Stimulated activated effector memory CD8-positive, alpha-beta T cell treated with anti-CD3 and anti-CD28 coated beads, Interleukin-12 subunit alpha, Interleukin-12 subunit beta, amount 100 ng/mL, for 72 hours (primary cell): ENCODE measurements around the gene FBXO47.
"Not testable (repeated sequence)": the region's sequence is repeated elsewhere in the genome, so short reads cannot be mapped to it uniquely, and the experiment has no call there.

Experiments
- ATAC-seq: fragments of 150-1000 bp; cut with Tn5 transposase; 2 replicates; pipeline ENCODE4 v1.10.0; 2021
- DNase-seq, 2 donors: peaks; one replicate each; pipeline ENCODE4 v3.0.0; 2021 to 2022; ENCODE audit warnings: low spot score in 2 of 2
- H3K27ac Mint-ChIP-seq: one replicate; pipeline ENCODE4 v1.8.0; 2022; ENCODE audit warnings: mild to moderate bottlenecking, mixed read lengths
- H3K36me3 Mint-ChIP-seq: one replicate; pipeline ENCODE4 v1.8.0; 2022; ENCODE audit warnings: mild to moderate bottlenecking, mixed read lengths
- H3K4me1 Mint-ChIP-seq: one replicate; pipeline ENCODE4 v1.8.0; 2022; ENCODE audit warnings: mixed read lengths
- H3K4me3 Mint-ChIP-seq: one replicate; pipeline ENCODE4 v1.8.0; 2022; ENCODE audit warnings: mild to moderate bottlenecking, mixed read lengths
- H3K9me3 Mint-ChIP-seq: one replicate; pipeline ENCODE4 v1.8.0; 2022; ENCODE audit warnings: mixed read lengths

FBXO47 gene

DNA sequence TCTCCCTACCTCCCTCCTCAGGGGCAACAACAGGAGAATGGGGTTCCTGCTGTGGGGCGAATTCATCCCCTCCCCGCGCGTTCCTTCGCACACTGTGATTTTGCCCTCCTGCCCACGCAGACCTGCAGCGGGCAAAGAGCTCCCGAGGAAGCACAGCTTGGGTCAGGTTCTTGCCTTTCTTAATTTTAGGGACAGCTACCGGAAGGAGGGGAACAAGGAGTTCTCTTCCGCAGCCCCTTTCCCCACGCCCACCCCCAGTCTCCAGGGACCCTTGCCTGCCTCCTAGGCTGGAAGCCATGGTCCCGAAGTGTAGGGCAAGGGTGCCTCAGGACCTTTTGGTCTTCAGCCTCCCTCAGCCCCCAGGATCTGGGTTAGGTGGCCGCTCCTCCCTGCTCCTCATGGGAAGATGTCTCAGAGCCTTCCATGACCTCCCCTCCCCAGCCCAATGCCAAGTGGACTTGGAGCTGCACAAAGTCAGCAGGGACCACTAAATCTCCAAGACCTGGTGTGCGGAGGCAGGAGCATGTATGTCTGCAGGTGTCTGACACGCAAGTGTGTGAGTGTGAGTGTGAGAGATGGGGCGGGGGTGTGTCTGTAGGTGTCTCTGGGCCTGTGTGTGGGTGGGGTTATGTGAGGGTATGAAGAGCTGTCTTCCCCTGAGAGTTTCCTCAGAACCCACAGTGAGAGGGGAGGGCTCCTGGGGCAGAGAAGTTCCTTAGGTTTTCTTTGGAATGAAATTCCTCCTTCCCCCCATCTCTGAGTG lies 47.7 kb downstream of the FBXO47 start:
- Mint-ChIP-seq H3K9me3 (no peaks in the 10 kb centered on the region), H3K4me3 (no peak overlapping the region), H3K27ac (peak overlapping the region; percentile 86), H3K36me3 (peaks cover 92% of the 10 kb centered on the region), H3K4me1 (peaks cover 42% of the 10 kb centered on the region)
- ATAC-seq = no peak
- DNase-seq = peak in 1 of 2 donors; percentile 41

GRCh38 chr17:38918916-38919315 lies 48.3 kb downstream of the FBXO47 start:
- no peak overlapping the region for H3K4me3 Mint-ChIP-seq
- peak overlapping the region; percentile 86 for H3K27ac Mint-ChIP-seq
- DNase-seq (no peak), ATAC-seq (no peak)
- no peaks in the 10 kb centered on the region for H3K9me3 Mint-ChIP-seq
- H3K36me3 Mint-ChIP-seq = peaks cover 95% of the 10 kb centered on the region
- peaks cover 47% of the 10 kb centered on the region for H3K4me1 Mint-ChIP-seq

GRCh38 chr17:38918129-38918913 lies 48.9 kb downstream of the FBXO47 start:
- no peak overlapping the region for H3K4me3 Mint-ChIP-seq
- H3K4me1 Mint-ChIP-seq = peaks cover 47% of the 10 kb centered on the region
- ATAC-seq = no peak
- peak in 1 of 2 donors; percentile 41 for DNase-seq
- peak overlapping the region; percentile 86 for H3K27ac Mint-ChIP-seq
- H3K9me3 Mint-ChIP-seq = no peaks in the 10 kb centered on the region
- H3K36me3 Mint-ChIP-seq = peaks cover 97% of the 10 kb centered on the region

GRCh38 chr17:38917259-38917658 lies 49.9 kb downstream of the FBXO47 start:
- H3K36me3 Mint-ChIP-seq = peaks cover 100% of the 10 kb centered on the region
- ATAC-seq (no peak), DNase-seq (no peak)
- peaks cover 57% of the 10 kb centered on the region for H3K4me1 Mint-ChIP-seq
- no peaks in the 10 kb centered on the region for H3K9me3 Mint-ChIP-seq
- H3K27ac Mint-ChIP-seq = peak overlapping the region; percentile 73
- no peak overlapping the region for H3K4me3 Mint-ChIP-seq

DNA sequence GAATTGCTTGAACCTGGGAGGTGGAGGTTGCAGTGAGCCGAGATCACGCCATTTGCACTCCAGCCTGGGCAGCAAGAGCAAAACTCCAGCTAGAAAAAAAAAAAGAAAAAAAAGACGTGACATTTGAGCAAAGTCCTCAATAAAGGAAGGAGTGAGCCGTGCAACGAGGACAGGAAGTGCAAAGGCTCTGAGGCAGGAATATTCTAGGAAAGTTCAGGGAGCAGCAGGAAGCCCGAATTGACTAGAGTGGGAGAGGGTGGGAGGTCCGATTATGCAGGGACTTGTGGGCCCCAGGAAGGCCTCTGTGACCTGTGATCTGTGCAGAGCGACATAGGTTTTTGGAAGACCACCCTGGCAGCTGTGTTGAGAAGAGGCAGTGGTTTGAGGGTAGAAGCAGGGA lies 50.4 kb downstream of the FBXO47 start:
- ATAC-seq = no peak
- H3K36me3 Mint-ChIP-seq = peaks cover 100% of the 10 kb centered on the region
- DNase-seq = no peak
- H3K4me1 Mint-ChIP-seq = peaks cover 57% of the 10 kb centered on the region
- H3K9me3 Mint-ChIP-seq = no peaks in the 10 kb centered on the region
- peak overlapping the region; percentile 73 for H3K27ac Mint-ChIP-seq
- H3K4me3 Mint-ChIP-seq = no peak overlapping the region

GRCh38 chr17:38915639-38915995 lies 51.6 kb downstream of the FBXO47 start:
- Mint-ChIP-seq H3K4me3 (no peak overlapping the region), H3K4me1 (peaks cover 53% of the 10 kb centered on the region), H3K9me3 (no peaks in the 10 kb centered on the region), H3K36me3 (peaks cover 100% of the 10 kb centered on the region), H3K27ac (peak overlapping the region; percentile 84)
- no peak for ATAC-seq
- DNase-seq = no peak

DNA sequence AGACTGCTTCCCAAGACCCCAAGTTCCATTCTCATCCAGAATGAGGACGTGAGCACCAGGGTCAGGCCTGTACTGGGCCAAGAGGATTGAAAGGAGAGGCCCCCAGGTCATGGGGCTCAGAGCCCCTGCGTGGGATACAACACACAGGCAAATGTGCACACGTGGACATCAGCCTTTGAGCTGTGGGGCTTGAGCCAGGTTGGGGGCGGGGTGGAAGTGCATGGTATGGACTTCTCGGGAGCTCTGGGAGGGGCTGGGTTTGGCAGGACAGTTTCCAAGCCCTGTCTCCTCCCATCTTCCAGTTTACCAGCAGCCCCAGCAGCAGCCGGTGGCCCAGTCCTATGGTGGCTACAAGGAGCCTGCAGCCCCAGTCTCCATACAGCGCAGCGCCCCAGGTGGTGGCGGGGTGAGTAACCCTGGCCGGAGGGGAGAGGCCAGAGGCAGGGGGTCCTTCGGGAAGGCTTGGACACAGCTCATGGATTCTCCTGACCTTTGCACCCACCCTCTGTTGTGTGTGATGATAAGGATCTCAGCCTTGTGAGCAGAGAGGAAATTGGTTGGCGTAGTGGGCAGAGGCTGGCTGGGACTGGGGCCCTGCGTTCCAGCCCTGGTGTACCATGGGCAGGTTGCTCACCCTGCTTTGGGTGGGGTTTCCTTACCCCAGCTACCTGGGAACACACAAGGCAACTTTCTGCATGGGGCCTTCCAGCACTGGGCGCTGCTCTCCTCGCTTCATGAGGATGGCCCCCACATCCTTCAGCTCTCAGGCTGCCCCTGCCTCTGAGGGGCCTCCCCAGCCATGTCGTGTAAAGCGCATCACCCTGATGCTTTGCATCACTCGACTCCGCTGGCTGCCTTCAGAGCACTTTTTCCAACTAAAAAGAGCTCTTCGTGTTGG lies 52.2 kb downstream of the FBXO47 start:
- peak overlapping the region; percentile 84 for H3K27ac Mint-ChIP-seq
- H3K4me1 Mint-ChIP-seq = peaks cover 48% of the 10 kb centered on the region
- peaks cover 100% of the 10 kb centered on the region for H3K36me3 Mint-ChIP-seq
- no peak overlapping the region for H3K4me3 Mint-ChIP-seq
- ATAC-seq (no peak), DNase-seq (no peak)
- H3K9me3 Mint-ChIP-seq = no peaks in the 10 kb centered on the region

GRCh38 chr17:38912221-38912813 lies 54.9 kb downstream of the FBXO47 start:
- H3K9me3 Mint-ChIP-seq = no peaks in the 10 kb centered on the region
- DNase-seq = no peak

GRCh38 chr17:38911731-38912081 lies 55.5 kb downstream of the FBXO47 start:
- peaks cover 56% of the 10 kb centered on the region for H3K4me1 Mint-ChIP-seq

More at GRCh38 chr17:38912221-38912813, 54.9 kb downstream of the FBXO47 start:
- no peak for ATAC-seq
- Mint-ChIP-seq H3K27ac (peak overlapping the region; percentile 88), H3K4me3 (no peak overlapping the region), H3K4me1 (peaks cover 58% of the 10 kb centered on the region), H3K36me3 (peaks cover 96% of the 10 kb centered on the region)

GRCh38 chr17:38911081-38911730 lies 56.0 kb downstream of the FBXO47 start:
- DNase-seq = no peak
- peaks cover 88% of the 10 kb centered on the region for H3K36me3 Mint-ChIP-seq
- H3K4me1 Mint-ChIP-seq = peaks cover 54% of the 10 kb centered on the region

More at GRCh38 chr17:38911731-38912081, 55.5 kb downstream of the FBXO47 start:
- H3K4me3 Mint-ChIP-seq, DNase-seq, ATAC-seq, H3K9me3 Mint-ChIP-seq: not testable (repeated sequence)
- peak overlapping the region; percentile 88 for H3K27ac Mint-ChIP-seq
- H3K36me3 Mint-ChIP-seq = peaks cover 92% of the 10 kb centered on the region

GRCh38 chr17:38910325-38910724 lies 56.9 kb downstream of the FBXO47 start:
- H3K9me3 Mint-ChIP-seq = no peaks in the 10 kb centered on the region
- no peak for ATAC-seq
- peaks cover 88% of the 10 kb centered on the region for H3K36me3 Mint-ChIP-seq
- H3K4me1 Mint-ChIP-seq = peaks cover 63% of the 10 kb centered on the region
- no peak overlapping the region for H3K27ac Mint-ChIP-seq
- H3K4me3 Mint-ChIP-seq = no peak overlapping the region
- no peak for DNase-seq

More at GRCh38 chr17:38911081-38911730, 56.0 kb downstream of the FBXO47 start:
- Mint-ChIP-seq H3K4me3 (no peak overlapping the region), H3K9me3 (no peaks in the 10 kb centered on the region), H3K27ac (peak overlapping the region; percentile 88)
- ATAC-seq = no peak

- Mint-ChIP-seq H3K36me3 (peaks cover 88% of the 10 kb centered on the region), H3K4me1 (peaks cover 58% of the 10 kb centered on the region), H3K4me3 (no peak overlapping the region)
These were observed 58.5 kb downstream of the FBXO47 start for GRCh38 chr17:38908676-38909181.

DNA sequence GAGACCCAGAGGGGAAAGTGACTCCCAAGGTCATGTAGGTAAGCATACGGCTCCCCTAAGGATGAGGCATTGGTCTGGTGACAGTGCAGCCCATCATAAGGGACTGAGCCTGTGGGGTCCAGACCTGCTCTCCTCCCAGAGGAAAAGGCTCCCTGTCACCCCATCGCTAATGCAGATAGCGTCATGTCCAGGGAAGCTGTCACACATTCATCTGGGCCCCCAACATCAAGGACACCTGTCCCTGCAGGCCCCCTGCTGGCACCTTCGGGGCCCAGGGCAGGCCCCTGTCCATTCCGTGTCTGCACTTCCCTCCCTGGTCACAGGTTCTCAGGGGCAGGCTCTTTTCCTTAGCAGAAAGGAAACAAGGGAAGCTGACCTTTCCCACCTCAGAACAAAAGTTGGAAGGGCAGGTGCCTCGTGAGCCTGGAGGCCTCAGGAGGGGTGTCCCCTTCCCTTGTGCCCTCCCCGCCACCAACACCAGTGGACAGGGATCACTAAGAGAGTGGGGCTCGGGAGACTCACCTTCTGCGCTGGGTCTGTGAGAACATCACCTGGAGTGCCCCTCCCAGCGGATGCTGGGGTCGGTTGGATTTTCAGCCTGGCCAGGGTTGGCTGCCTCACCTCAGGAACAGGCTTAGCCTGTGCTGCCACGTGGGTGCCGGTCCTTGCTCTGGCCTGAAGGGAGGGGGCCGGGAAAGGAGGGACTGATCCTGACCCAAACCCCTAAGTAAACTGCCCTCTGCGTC lies 59.1 kb downstream of the FBXO47 start:
- Mint-ChIP-seq H3K9me3 (no peaks in the 10 kb centered on the region), H3K4me3 (no peak overlapping the region), H3K27ac (peak overlapping the region; percentile 80), H3K36me3 (peaks cover 88% of the 10 kb centered on the region), H3K4me1 (peaks cover 58% of the 10 kb centered on the region)
- DNase-seq = no peak
- ATAC-seq = peak; percentile 17

More at GRCh38 chr17:38908676-38909181, 58.5 kb downstream of the FBXO47 start:
- Mint-ChIP-seq H3K27ac (peak overlapping the region; percentile 80), H3K9me3 (no peaks in the 10 kb centered on the region)
- peak; percentile 20 for ATAC-seq
- DNase-seq = no peak
